GM23338 (cell line): ENCODE measurements around the gene SNX2. TPM values are rescaled to one million over a fixed set of nuclear protein-coding genes. Genes with fewer than 3 reads are reported as not detected.

Experiments
- ATAC-seq: fragments of 200-7000 bp; cut with Tn5 transposase; 3 replicates; pipeline ENCODE4 v1.9.1; 2020
- DNase-seq: peaks from one replicate; pipeline ENCODE4 v3.0.0-alpha.2; 2015; ENCODE audit warnings: low spot score
- H2AFZ ChIP-seq: fragments of 200-600 bp; sonication (generic); 2 replicates; pipeline ENCODE4 v1.8.0; 2016; ENCODE audit warnings: antibody characterized with exemption, mild to moderate bottlenecking, moderate library complexity
- H3F3A ChIP-seq: fragments of 200-600 bp; sonication (generic); replicated peaks from 2 replicates; pipeline ENCODE4 v1.8.0; 2017; ENCODE audit warnings: antibody characterized with exemption, mixed run types, low read depth
- H3K27ac ChIP-seq: fragments of 200-600 bp; sonication (generic); 2 replicates; pipeline ENCODE4 v1.6.1; 2016; ENCODE audit warnings: low read depth
- H3K27me3 ChIP-seq: fragments of 200-600 bp; sonication (generic); 2 replicates; pipeline ENCODE4 v1.8.0; 2016; ENCODE audit warnings: mild to moderate bottlenecking, mixed run types, moderate library complexity; ENCODE audit not compliant: insufficient read depth
- H3K36me3 ChIP-seq: fragments of 200-600 bp; sonication (generic); 2 replicates; pipeline ENCODE4 v1.8.0; 2016; ENCODE audit warnings: mild to moderate bottlenecking; ENCODE audit not compliant: insufficient read depth
- H3K4me1 ChIP-seq: fragments of 200-600 bp; sonication (generic); 2 replicates; pipeline ENCODE4 v1.8.0; 2016; ENCODE audit warnings: mild to moderate bottlenecking, moderate library complexity; ENCODE audit not compliant: insufficient read depth
- H3K4me2 ChIP-seq: fragments of 200-600 bp; sonication (generic); 2 replicates; pipeline ENCODE4 v1.7.1; 2017; ENCODE audit warnings: mixed run types
- H3K4me3 ChIP-seq: fragments of 200-600 bp; sonication (generic); 2 replicates; pipeline ENCODE4 v1.6.1; 2016; ENCODE audit warnings: mixed run types
- H3K79me2 ChIP-seq: fragments of 200-600 bp; sonication (generic); replicated peaks from 2 replicates; pipeline ENCODE4 v1.8.0; 2017; ENCODE audit warnings: mild to moderate bottlenecking; ENCODE audit not compliant: insufficient read depth
- H3K9me2 ChIP-seq: fragments of 200-600 bp; sonication (generic); 2 replicates; pipeline ENCODE4 v1.8.0; 2017; ENCODE audit not compliant: insufficient read depth
- H4K20me1 ChIP-seq: fragments of 200-600 bp; sonication (generic); replicated peaks from 2 replicates; pipeline ENCODE4 v1.8.0; 2017; ENCODE audit warnings: mild to moderate bottlenecking; ENCODE audit not compliant: insufficient read depth
- H3K27ac Mint-ChIP-seq: 2 replicates; pipeline ENCODE4 v1.8.0; 2020; ENCODE audit warnings: inconsistent platforms, mild to moderate bottlenecking, moderate library complexity, mixed read lengths
- H3K27me3 Mint-ChIP-seq: 3 replicates; pipeline ENCODE4 v1.8.0; 2022; ENCODE audit warnings: low read depth, mild to moderate bottlenecking, moderate library complexity, mixed read lengths, inconsistent platforms; ENCODE audit not compliant: insufficient read depth, poor library complexity
- H3K36me3 Mint-ChIP-seq: 3 replicates; pipeline ENCODE4 v1.8.0; 2021; ENCODE audit warnings: low read depth, mild to moderate bottlenecking, inconsistent platforms, moderate library complexity, mixed read lengths
- H3K4me1 Mint-ChIP-seq: 3 replicates; pipeline ENCODE4 v1.8.0; 2020; ENCODE audit warnings: mild to moderate bottlenecking, inconsistent platforms, mixed read lengths
- H3K4me3 Mint-ChIP-seq: 3 replicates; pipeline ENCODE4 v1.8.0; 2021; ENCODE audit warnings: moderate library complexity, mild to moderate bottlenecking, inconsistent platforms, mixed read lengths
- H3K9me3 Mint-ChIP-seq: 3 replicates; pipeline ENCODE4 v1.8.0; 2020; ENCODE audit warnings: moderate library complexity, mild to moderate bottlenecking, inconsistent platforms, mixed read lengths
- CREB1 ChIP-seq: fragments of 250-450 bp; sonication (Bioruptor Pico); IDR thresholded peaks from 2 replicates; pipeline ENCODE4 v1.5.0; 2020; ENCODE audit warnings: low read depth, mild to moderate bottlenecking, moderate library complexity
- EZH2 ChIP-seq: fragments of 200-600 bp; sonication (generic); IDR thresholded peaks from one replicate; pipeline ENCODE4 v1.8.0; 2017; ENCODE audit warnings: antibody characterized with exemption, mild to moderate bottlenecking, low read depth; ENCODE audit not compliant: unreplicated experiment
- EZH2phosphoT487 ChIP-seq: fragments of 200-600 bp; sonication (generic); IDR thresholded peaks from one replicate; pipeline ENCODE4 v1.8.1; 2018; ENCODE audit warnings: antibody characterized with exemption; ENCODE audit not compliant: unreplicated experiment
- JUNB ChIP-seq: IDR thresholded peaks from one replicate; pipeline ENCODE4 v1.6.1; 2016; ENCODE audit warnings: antibody characterized with exemption; ENCODE audit not compliant: unreplicated experiment
- NANOG ChIP-seq: IDR thresholded peaks from 2 replicates; pipeline ENCODE4 v1.6.1; 2016; ENCODE audit warnings: antibody characterized with exemption, borderline replicate concordance
- POLR2AphosphoS5 ChIP-seq: IDR thresholded peaks from 2 replicates; pipeline ENCODE4 v1.6.1; 2016; ENCODE audit warnings: antibody characterized with exemption, low read depth
- REST ChIP-seq: IDR thresholded peaks from one replicate; pipeline ENCODE4 v1.6.1; 2018; ENCODE audit warnings: antibody characterized with exemption; ENCODE audit not compliant: unreplicated experiment
- STAT1 ChIP-seq: IDR thresholded peaks from one replicate; pipeline ENCODE4 v1.6.1; 2016; ENCODE audit warnings: antibody characterized with exemption; ENCODE audit not compliant: unreplicated experiment
- ZNF114 ChIP-seq: fragments of 250-450 bp; sonication (Bioruptor Pico); IDR thresholded peaks from 2 replicates; pipeline ENCODE4 v1.5.0; 2020; ENCODE audit warnings: mild to moderate bottlenecking, moderate library complexity
- ZNF331 ChIP-seq: fragments of 250-450 bp; sonication (Bioruptor Pico); IDR thresholded peaks from 2 replicates; pipeline ENCODE4 v1.5.0; 2020; ENCODE audit warnings: low read depth, mild to moderate bottlenecking, moderate library complexity
- ZNF462 ChIP-seq: fragments of 250-450 bp; sonication (Bioruptor Pico); IDR thresholded peaks from 2 replicates; pipeline ENCODE4 v1.5.0; 2020; ENCODE audit warnings: mild to moderate bottlenecking, moderate library complexity
- polyA plus RNA-seq: library from polyadenylated mRNA; unstranded; fragments of >200 nt; fragmentation: Nextera tagmentation; extraction: Ambion mirVana; gene quantifications from 2 replicates; pipeline ENCODE4 v1.2.1, GENCODE V29; 2016
- total RNA-seq: library from RNA; depleted of rRNA; stranded (reverse); fragments of >200 nt; shearing (Covaris generic); gene quantifications from 2 replicates; pipeline ENCODE4 v1.2.3, GENCODE V29; 2014
- TF ChIP-seq, protein P1 (sequence below), 2 experiments: fragments of 200-600 bp in 1 of 2; sonication (generic) in 1 of 2; conservative IDR thresholded peaks; 2 replicates each; pipeline versions ENCODE4 v1.5.1 to v1.6.1; 2016 to 2017; ENCODE audit warnings: antibody characterized with exemption in 2 of 2, low read depth in 2 of 2, mild to moderate bottlenecking in 2 of 2, moderate library complexity in 1 of 2
- TF ChIP-seq, protein P2 (sequence below): IDR thresholded peaks from 2 replicates; pipeline ENCODE4 v1.6.1; 2016; ENCODE audit warnings: antibody characterized with exemption

SNX2 gene
- total and polyA plus RNA-seq, 2 experiments from 2014 or later = 50.8 to 67.8 TPM

DNA sequence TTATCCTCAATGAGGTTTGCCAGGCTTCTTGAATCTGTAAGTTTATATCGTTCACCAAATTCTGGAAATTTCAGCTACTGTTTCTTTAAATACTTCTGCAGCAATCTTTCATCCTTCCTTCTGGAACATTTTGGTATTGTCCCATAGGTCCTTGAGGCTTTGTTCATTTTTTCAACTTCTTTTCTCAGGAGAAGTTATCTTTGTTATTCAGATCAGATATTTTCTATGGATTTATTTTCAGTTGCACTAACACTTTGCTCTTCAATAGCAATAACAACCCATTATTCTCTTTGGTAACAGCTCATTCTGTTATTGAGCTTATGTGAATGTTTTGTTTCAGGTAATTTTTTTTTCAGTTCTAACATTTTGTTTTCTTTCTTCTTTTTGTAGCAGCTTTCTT lies 13.5 kb downstream of the SNX2 start:
- H3K27ac ChIP-seq = no peak overlapping the region
- ATAC-seq (no peak), DNase-seq (no peak)
- no peaks in the 10 kb centered on the region for H3K9me2 ChIP-seq
- peaks cover 97% of the 10 kb centered on the region for H3K79me2 ChIP-seq
- Mint-ChIP-seq H3K36me3 (peaks cover 7% of the 10 kb centered on the region), H3K9me3 (peaks cover 6% of the 10 kb centered on the region; the same call in 2 of the 3 replicates), H3K4me1 (peaks cover 15% of the 10 kb centered on the region; the same call in 2 of the 3 replicates), H3K4me3 (no peak overlapping the region), H3K27me3 (no peaks in the 10 kb centered on the region), H3K27ac (no peak overlapping the region)
- no peak overlapping the region for H2AFZ ChIP-seq
- no peaks in the 10 kb centered on the region for H3K36me3 ChIP-seq
- no peaks in the 10 kb centered on the region for H3K27me3 ChIP-seq
- no peak overlapping the region for H3K4me2 ChIP-seq
- peaks cover 3% of the 10 kb centered on the region; the same call in 1 of the 2 replicates for H4K20me1 ChIP-seq
- no peak overlapping the region for H3K4me3 ChIP-seq
- H3K4me1 ChIP-seq = no peaks in the 10 kb centered on the region
- TF ChIP-seq ZNF462 (CRISPR knock-in tag) (no peak), REST (no peak), EZH2 (no peak), ZNF331 (no peak), STAT1 (no peak), JUNB (no peak), CREB1 (no peak), NANOG (no peak), POLR2AphosphoS5 (no peak), ZNF114 (CRISPR knock-in tag) (no peak), EZH2phosphoT487 (no peak)
- TF ChIP-seq, protein P1, sequence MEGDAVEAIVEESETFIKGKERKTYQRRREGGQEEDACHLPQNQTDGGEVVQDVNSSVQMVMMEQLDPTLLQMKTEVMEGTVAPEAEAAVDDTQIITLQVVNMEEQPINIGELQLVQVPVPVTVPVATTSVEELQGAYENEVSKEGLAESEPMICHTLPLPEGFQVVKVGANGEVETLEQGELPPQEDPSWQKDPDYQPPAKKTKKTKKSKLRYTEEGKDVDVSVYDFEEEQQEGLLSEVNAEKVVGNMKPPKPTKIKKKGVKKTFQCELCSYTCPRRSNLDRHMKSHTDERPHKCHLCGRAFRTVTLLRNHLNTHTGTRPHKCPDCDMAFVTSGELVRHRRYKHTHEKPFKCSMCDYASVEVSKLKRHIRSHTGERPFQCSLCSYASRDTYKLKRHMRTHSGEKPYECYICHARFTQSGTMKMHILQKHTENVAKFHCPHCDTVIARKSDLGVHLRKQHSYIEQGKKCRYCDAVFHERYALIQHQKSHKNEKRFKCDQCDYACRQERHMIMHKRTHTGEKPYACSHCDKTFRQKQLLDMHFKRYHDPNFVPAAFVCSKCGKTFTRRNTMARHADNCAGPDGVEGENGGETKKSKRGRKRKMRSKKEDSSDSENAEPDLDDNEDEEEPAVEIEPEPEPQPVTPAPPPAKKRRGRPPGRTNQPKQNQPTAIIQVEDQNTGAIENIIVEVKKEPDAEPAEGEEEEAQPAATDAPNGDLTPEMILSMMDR (conservative IDR thresholded peaks at IDR 0.05; ENCODE audit: low read depth in 2 of 2) = no peak
- TF ChIP-seq, protein P2, sequence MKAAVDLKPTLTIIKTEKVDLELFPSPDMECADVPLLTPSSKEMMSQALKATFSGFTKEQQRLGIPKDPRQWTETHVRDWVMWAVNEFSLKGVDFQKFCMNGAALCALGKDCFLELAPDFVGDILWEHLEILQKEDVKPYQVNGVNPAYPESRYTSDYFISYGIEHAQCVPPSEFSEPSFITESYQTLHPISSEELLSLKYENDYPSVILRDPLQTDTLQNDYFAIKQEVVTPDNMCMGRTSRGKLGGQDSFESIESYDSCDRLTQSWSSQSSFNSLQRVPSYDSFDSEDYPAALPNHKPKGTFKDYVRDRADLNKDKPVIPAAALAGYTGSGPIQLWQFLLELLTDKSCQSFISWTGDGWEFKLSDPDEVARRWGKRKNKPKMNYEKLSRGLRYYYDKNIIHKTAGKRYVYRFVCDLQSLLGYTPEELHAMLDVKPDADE = no peak
- no peaks in the 10 kb centered on the region for H3F3A ChIP-seq
